ENCODE results near the gene SECTM1. TPM values are rescaled to one million over a fixed set of nuclear protein-coding genes. Genes with fewer than 3 reads are reported as not detected.

SECTM1 gene
- total and polyA plus RNA-seq, 9 of the 15 experiments (the other 6 are each of a cell fraction or from before 2014, with no cell fraction given): 0.11 to 0.46 (median 0.18) TPM; not detected in 6

DNA sequence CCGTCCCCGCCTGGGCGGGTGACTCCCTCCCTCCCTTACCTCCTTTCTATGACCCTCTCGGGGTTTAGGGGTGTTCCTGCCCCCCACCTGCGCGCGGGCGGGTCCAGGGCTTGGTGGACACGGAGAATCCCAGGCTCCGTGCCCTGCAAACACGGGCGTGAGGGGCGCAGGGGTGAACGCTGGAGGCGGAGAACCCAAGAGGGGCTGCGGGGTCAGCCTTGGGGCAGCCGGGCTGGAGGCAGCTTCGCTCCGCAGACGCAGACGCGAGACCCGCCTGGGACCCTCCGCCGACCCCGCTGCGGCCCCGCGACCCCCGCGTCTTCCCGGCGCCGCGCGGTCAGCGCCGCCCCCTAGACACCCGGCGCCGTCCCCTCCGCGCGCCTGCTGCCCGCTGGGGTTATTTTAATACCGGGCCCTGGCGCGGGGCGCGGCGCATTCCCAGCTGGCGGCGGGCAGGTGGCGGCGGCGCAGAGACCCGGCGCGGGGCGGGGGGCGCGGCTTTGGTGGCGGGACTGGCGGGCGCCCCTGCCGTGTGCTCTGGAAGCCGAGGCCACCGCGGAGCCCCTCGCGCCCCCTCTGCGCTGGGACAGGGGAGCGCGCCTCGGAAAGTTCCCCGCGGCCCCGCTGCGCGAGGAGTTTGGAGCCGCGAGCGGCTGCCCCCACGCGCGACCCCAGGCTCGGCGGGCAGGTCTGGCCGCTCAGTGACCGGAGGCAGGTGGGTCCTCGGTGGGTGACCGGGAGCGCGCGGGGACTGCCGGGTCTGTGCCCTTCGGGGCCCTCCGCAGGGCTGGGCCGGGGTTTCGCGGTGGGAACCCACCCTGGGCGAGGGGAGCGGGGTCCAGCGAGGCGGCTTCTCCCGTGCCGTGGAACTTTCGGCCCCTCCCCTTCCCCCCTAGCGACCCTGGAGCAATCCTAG, 38.0 kb upstream of the SECTM1 start, which contains the start of gene UTS2R:
UTS2R (plus strand) TSS at position 433 of the 916 bp plus-strand sequence. CDS start 2,560 bp downstream, outside the sequence.
- ATAC-seq (no peak), DNase-seq (ENCODE audit: extremely low read depth in 1 of 4, low spot score in 3 of 4) (no peak), FAIRE-seq (no peak)
- Histone ChIP-seq H3K9me1 (ENCODE audit: control insufficient read depth, insufficient read depth, low read length) (no peaks in the 10 kb centered on the region), H2AFZ (ENCODE audit: low read depth, low read length) (peak within 1 kb of the TSS; percentile 88), H3K27me3 (ENCODE audit: control insufficient read depth in 2 of 2, insufficient read depth in 2 of 2, low read length in 2 of 2) (no peaks in the 10 kb centered on the region), H4K20me1 (replicated peaks; ENCODE audit: control insufficient read depth, insufficient read depth, low read length) (no peaks in the 10 kb centered on the region), H3K4me3 (no peak within 1 kb of the TSS), H3K9ac (ENCODE audit: insufficient read depth in 1 of 2, low read depth in 2 of 2, low read length in 2 of 2) (peak within 1 kb of the TSS in 1 of 2 experiments; percentile 84; a peak in 1 of 4 replicates), H3K36me3 (ENCODE audit: control insufficient read depth, insufficient read depth, low read length) (no peaks in the 10 kb centered on the region), H3K9me3 (replicated peaks; ENCODE audit: control insufficient read depth, insufficient read depth, low read depth, low read length) (no peaks in the 10 kb centered on the region), H3K4me2 (ENCODE audit: insufficient read depth, low read length) (no peak within 1 kb of the TSS), H3K4me1 (replicated peaks in 1 of 2; ENCODE audit: control insufficient read depth in 2 of 2, insufficient read depth in 2 of 2, low read length in 2 of 2) (peaks cover 7 to 46% of the 10 kb centered on the region in 2 experiments; a peak in 4 of 5 replicates), H3K79me2 (ENCODE audit: control insufficient read depth, insufficient read depth, low read length) (no peaks in the 10 kb centered on the region), H3K27ac (ENCODE audit: extremely low read depth, low read depth, low read length) (peak within 1 kb of the TSS; percentile 56; the same call in 2 of the 3 replicates)
- TF ChIP-seq, protein P1, sequence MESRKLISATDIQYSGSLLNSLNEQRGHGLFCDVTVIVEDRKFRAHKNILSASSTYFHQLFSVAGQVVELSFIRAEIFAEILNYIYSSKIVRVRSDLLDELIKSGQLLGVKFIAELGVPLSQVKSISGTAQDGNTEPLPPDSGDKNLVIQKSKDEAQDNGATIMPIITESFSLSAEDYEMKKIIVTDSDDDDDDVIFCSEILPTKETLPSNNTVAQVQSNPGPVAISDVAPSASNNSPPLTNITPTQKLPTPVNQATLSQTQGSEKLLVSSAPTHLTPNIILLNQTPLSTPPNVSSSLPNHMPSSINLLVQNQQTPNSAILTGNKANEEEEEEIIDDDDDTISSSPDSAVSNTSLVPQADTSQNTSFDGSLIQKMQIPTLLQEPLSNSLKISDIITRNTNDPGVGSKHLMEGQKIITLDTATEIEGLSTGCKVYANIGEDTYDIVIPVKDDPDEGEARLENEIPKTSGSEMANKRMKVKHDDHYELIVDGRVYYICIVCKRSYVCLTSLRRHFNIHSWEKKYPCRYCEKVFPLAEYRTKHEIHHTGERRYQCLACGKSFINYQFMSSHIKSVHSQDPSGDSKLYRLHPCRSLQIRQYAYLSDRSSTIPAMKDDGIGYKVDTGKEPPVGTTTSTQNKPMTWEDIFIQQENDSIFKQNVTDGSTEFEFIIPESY (CRISPR knock-in tag; IDR thresholded peaks at IDR 0.05): peak; percentile 92
- TF ChIP-seq, protein P2, sequence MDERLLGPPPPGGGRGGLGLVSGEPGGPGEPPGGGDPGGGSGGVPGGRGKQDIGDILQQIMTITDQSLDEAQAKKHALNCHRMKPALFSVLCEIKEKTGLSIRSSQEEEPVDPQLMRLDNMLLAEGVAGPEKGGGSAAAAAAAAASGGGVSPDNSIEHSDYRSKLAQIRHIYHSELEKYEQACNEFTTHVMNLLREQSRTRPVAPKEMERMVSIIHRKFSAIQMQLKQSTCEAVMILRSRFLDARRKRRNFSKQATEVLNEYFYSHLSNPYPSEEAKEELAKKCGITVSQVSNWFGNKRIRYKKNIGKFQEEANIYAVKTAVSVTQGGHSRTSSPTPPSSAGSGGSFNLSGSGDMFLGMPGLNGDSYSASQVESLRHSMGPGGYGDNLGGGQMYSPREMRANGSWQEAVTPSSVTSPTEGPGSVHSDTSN (CRISPR knock-in tag; IDR thresholded peaks at IDR 0.05; ENCODE audit: low read depth): no peak
- TF ChIP-seq, protein P2 (tag; conservative IDR thresholded peaks at IDR 0.05; ENCODE audit: low read depth): no peak
- WGBS (ENCODE audit: insufficient coverage, low coverage, missing lambda C conversion rate): 91% methylated on average over 21 of the region's 109 CpGs
- intact Hi-C loops (cut with micrococcal nuclease): no loop called here
- in situ Hi-C loops (cut with MboI): no loop called here
- ChIA-PET CTCF (ENCODE audit: low intra/inter-chr PET ratio) (no interaction called here), POLR2A (interaction anchor here (0.6 to 1.0 kb wide), 2 partner anchors 10 to 369 kb away, joined by 4 to 5 read pairs; no protein-coding TSS in a partner anchor)
- no TSS peak for BruUV-seq (replicated peaks)
